Stimulated activated CD8-positive, alpha-beta memory T cell treated with anti-CD3 and anti-CD28 coated beads, Interleukin-7, amount 100 ng/mL, for 48 hours (primary cell): ENCODE data around the gene C12orf54.
"Not testable (repeated sequence)": the region's sequence is repeated elsewhere in the genome, so short reads cannot be mapped to it uniquely, and the experiment has no call there.

Experiments
- DNase-seq, 2 donors: peaks; one replicate each; pipeline ENCODE4 v3.0.0-alpha.2; 2020; ENCODE audit warnings: low read depth in 1 of 2; ENCODE audit errors: extremely low read depth in 1 of 2

Gene C12orf54

GRCh38 chr12:48482198-48482597, at the start of gene C12orf54:
TSS of gene C12orf54 (plus strand) at chr12:48482498. CDS start at chr12:48483297, 799 bp downstream.
- DNase-seq, result no peak

GRCh38 chr12:48434016-48434415, 48.3 kb upstream of the C12orf54 start:
- DNase-seq, result not testable (repeated sequence)

- DNase-seq, result no peak
Observed at GRCh38 chr12:48441069-48441468, 41.2 kb upstream of the C12orf54 start.

GRCh38 chr12:48442179-48442847, 40.0 kb upstream of the C12orf54 start:
- DNase-seq, result no peak

DNA sequence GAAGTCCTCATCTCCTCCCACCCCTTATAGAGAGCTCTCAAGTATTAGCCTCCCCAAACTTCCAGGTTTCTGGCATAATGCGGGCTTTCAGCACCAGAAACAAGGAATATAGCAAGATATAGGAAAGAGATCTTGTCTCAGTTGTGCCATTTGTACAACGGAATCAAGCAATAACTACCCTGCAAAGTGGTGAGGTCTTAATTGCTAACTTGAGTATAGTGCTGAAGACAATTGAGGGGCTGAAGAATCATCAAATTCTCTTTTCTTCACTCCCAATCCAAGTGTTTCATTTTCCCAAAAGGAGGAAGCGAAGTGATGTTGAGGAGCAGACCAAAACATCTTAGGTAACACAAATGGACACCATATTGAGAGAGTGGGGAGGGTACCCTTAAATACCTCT, 36.8 kb upstream of the C12orf54 start:
- no peak for DNase-seq

GRCh38 chr12:48446161-48446776, 36.0 kb upstream of the C12orf54 start:
- no peak for DNase-seq

DNA sequence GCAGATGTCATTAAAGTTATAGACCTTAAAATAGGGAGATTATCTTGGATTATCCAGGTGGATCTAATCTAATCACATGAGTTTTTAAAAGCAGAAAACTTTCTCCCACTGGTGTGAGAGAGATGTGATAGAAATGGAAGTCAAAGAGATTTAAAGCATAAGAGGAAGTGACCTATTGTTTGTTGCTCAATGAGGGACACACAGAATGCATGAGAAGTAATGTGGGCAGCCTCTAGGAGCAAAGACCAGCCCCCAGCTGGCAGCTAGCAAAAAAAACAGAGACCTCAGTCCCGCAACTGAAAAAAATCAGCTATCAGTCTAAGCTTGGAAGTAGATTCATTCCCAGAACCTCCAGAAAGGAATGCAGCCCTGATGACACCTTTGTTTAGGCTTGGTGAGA, 34.5 kb upstream of the C12orf54 start:
- DNase-seq, result no peak

GRCh38 chr12:48451372-48451771, 30.9 kb upstream of the C12orf54 start:
- DNase-seq, result no peak

GRCh38 chr12:48452961-48453360, 29.3 kb upstream of the C12orf54 start:
- not testable (repeated sequence) for DNase-seq

DNA sequence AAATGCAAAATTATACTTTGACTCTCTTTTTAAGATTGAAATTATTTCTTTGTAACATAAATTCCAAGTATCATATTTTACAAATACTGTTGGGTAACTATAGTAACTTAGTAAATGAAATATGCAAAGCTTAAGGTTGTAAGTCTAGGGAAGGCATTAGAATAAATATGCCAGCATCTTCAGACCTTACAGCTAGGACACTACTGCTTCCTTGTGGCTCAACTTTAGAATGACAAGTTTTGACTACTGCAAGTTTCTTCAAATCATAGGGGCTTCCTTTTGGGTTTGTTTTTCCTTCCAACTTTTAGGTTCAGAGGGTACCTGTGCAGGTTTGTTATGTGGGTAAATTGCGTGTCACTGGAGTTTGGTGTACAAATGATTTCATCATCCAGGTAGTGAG, 27.6 kb upstream of the C12orf54 start:
- DNase-seq, result no peak

- no peak for DNase-seq
Observed at GRCh38 chr12:48455116-48455515, 27.2 kb upstream of the C12orf54 start.

- no peak for DNase-seq
Observed at GRCh38 chr12:48459259-48459658, 23.0 kb upstream of the C12orf54 start.

DNA sequence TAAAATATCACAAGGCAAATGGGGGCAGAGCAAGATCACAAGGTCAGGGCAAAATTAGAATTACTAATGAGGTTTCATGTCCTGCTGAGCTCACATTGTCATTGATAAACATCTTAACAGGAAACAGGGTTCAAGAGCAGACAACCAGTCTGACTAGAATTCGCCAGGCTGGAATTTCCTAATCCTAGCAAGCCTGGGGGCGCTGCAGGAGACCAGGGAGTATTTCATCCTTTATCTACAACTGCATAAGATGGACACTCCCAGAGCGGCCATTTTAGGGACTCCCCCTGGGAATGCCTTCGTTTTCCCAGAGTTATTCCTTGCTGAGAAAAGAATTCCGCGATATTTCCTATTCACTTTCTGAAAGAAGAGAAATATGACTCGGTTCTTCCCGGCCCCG, 13.3 kb upstream of the C12orf54 start:
- DNase-seq, result not testable (repeated sequence)

DNA sequence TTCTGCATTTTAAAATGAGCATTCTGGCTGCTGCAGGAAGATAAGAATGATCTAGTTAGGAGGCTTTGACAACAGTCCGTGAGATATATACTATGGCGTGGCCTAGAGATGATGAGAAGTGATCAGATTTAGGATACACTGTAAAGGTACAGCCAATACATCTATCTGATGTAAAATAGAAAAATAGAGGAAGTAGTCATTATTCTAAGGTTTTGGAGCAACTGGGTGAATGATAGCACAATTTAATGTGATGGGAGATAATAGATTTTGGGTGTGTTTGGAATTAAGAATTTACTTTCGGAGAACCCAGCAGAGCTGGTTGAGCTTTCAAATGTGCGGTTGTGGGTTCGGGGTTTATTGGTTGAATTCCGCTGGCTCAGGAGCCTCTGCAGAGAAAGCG, 10.0 kb upstream of the C12orf54 start, which contains the start of gene ANP32D:
Gene ANP32D, plus strand, starts transcription at position 301 of the 400 bp plus-strand sequence. CDS start 106 bp downstream, outside the sequence.
- no peak for DNase-seq

GRCh38 chr12:48473061-48473460, 9.2 kb upstream of the C12orf54 start:
- no peak for DNase-seq

DNA sequence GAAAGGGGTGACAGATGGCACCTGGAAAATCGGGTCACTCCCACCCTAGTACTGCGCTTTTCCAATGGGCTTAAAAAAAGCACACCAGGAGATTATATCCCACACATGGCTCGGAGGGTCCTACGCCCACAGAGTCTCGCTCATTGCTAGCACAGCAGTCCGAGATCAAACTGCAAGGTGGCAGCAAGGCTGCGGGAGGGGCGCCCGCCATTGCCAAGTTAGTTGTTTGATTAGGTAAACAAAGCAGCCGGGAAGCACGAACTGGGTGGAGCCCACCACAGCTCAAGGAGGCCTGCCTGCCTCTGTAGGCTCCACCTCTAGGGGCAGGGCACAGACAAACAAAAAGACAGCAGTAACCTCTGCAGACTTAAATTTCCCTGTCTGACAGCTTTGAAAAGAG, 7.8 kb upstream of the C12orf54 start:
- not testable (repeated sequence) for DNase-seq

DNA sequence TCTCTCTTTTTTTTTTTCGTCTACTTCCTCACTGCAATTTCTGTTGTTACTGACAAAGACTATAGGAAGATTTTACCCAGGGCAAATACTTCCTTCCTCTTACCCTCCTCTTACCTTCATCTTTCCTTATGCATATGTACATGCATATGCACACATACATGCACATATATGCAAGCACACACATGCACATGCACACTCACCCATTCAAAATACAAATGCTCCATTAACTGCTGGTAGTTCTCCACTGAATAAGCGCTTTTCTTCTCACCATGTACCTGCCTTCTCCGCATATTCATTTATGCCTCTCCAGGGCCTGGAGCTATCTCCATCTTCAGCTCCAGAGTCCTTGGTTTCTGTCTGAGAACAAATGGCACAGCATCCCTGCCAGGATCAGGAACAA, 632 bp downstream of the C12orf54 start:
- no peak for DNase-seq

DNA sequence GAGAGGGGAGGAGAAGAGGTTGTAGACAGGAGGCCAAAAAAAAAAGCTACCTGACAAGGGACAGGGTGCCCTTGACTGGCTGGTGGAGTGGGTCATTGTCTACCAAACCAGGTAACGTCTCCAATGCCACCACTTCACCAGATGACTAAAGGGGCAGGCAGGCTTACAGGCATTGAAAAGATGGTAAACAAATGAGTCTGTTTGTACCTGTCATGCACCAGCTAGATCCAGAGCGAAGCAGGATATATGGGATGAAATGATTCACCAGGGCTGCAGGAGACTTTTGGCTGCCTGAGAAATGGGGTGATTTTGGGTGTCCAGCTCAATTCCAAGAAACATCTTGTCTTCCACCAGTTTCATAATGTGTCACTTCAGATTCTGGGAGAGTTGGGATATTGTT, 4.0 kb downstream of the C12orf54 start:
- DNase-seq, result no peak

- DNase-seq, result no peak
Observed at GRCh38 chr12:48486679-48487078, 4.4 kb downstream of the C12orf54 start.

GRCh38 chr12:48489012-48489411, 6.7 kb downstream of the C12orf54 start:
- no peak for DNase-seq

DNA sequence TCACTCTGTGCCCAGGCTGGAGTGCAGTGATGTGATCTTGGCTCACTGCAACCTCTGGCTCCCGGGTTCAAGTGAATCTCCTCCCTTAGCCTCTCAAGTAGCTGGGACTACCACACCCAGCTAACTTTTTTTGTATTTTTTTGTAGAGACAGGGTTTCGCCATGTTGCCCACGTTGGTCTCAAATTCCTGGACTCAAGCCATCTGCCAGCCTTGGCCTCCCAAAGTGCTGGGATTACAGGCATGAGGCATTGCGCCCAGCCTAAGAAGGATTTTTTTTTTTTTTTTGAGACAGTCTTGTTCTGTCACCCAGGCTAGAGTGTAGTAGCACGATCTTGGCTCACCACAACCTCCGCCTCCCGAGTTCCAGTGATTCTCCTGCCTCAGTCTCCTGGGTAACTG, 7.2 kb downstream of the C12orf54 start:
- DNase-seq, result not testable (repeated sequence)

DNA sequence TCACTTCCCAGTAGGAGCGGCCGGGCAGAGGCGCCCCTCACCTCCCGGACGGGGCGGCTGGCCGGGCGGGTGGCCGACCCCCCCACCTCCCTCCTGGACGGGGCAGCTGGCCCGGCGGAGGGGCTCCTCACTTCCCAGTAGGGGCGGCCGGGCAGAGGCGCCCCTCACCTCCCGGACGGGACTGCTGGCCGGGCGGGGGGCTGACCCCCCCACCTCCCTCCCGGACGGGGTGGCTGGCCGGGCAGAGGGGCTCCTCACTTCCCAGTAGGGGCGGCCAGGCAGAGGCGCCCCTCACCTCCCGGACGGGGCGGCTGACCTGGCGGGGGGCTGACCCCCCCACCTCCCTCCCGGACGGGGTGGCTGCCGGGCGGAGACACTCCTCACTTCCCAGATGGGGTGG, 18.0 kb downstream of the C12orf54 start:
- DNase-seq, result not testable (repeated sequence)
